Skeletal muscle satellite cell (primary cell): ENCODE data around the gene CFAP58.

Source experiments
- H3K27me3 ChIP-seq: 2 replicates; pipeline ENCODE4 v1.7.0; 2013; ENCODE audit warnings: low read length; ENCODE audit not compliant: control insufficient read depth, insufficient read depth
- H3K36me3 ChIP-seq: 2 replicates; pipeline ENCODE4 v1.7.0; 2013; ENCODE audit warnings: mild to moderate bottlenecking, control low read depth, low read length; ENCODE audit not compliant: insufficient read depth
- H3K4me1 ChIP-seq: 2 replicates; pipeline ENCODE4 v1.7.0; 2013; ENCODE audit warnings: low read length; ENCODE audit not compliant: control insufficient read depth, insufficient read depth
- H3K4me2 ChIP-seq: 2 replicates; pipeline ENCODE4 v1.7.0; 2013; ENCODE audit warnings: mild to moderate bottlenecking, low read length
- H3K4me3 ChIP-seq: 2 replicates; pipeline ENCODE4 v1.7.0; 2013; ENCODE audit warnings: low read length
- H3K9ac ChIP-seq: 2 replicates; pipeline ENCODE4 v1.7.0; 2013; ENCODE audit warnings: mild to moderate bottlenecking, low read depth, low read length, moderate library complexity
- H3K9me3 ChIP-seq: replicated peaks from 2 replicates; pipeline ENCODE4 v1.7.0; 2013; ENCODE audit warnings: mild to moderate bottlenecking, control low read depth, low read length

CFAP58 gene

GRCh38 chr10:104391150-104391968 is 37.7 kb downstream of the CFAP58 start:
- H3K4me3 ChIP-seq, result no peak overlapping the region
- H3K4me2 ChIP-seq, result no peak overlapping the region
- peaks cover 10% of the 10 kb centered on the region for H3K27me3 ChIP-seq
- no peaks in the 10 kb centered on the region for H3K4me1 ChIP-seq
- no peak overlapping the region for H3K9ac ChIP-seq
- H3K36me3 ChIP-seq, result no peaks in the 10 kb centered on the region
- H3K9me3 ChIP-seq, result no peaks in the 10 kb centered on the region

DNA sequence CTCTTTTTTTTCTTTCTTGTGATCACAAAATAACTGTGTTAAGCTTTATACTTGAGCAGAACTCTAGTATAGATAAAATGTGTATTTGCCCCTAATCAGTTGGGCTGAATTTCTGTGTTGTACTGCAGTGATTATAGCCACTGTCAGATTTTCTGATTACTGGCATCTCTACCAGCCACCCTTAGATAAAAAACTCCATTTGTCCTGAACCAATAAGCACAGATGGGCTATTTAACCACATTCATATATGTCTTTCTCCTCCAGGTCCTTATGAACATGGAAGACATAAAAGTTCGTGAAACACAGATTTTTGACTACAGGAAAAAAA is 38.3 kb downstream of the CFAP58 start:
- no peak overlapping the region for H3K4me2 ChIP-seq
- no peak overlapping the region for H3K4me3 ChIP-seq
- peaks cover 10% of the 10 kb centered on the region for H3K27me3 ChIP-seq
- no peaks in the 10 kb centered on the region for H3K9me3 ChIP-seq
- no peaks in the 10 kb centered on the region for H3K36me3 ChIP-seq
- H3K9ac ChIP-seq, result no peak overlapping the region
- no peaks in the 10 kb centered on the region for H3K4me1 ChIP-seq

- no peaks in the 10 kb centered on the region for H3K9me3 ChIP-seq
- H3K36me3 ChIP-seq, result no peaks in the 10 kb centered on the region
- no peak overlapping the region for H3K9ac ChIP-seq
- H3K27me3 ChIP-seq, result peaks cover 10% of the 10 kb centered on the region
- no peak overlapping the region for H3K4me3 ChIP-seq
- H3K4me2 ChIP-seq, result no peak overlapping the region
- H3K4me1 ChIP-seq, result no peaks in the 10 kb centered on the region
These were observed 39.8 kb downstream of the CFAP58 start for GRCh38 chr10:104393387-104393786.

- Histone ChIP-seq H3K9me3 (no peaks in the 10 kb centered on the region), H3K4me3 (no peak overlapping the region), H3K9ac (no peak overlapping the region), H3K4me2 (no peak overlapping the region), H3K4me1 (no peaks in the 10 kb centered on the region), H3K27me3 (peaks cover 5% of the 10 kb centered on the region), H3K36me3 (no peaks in the 10 kb centered on the region)
These were observed 42.9 kb downstream of the CFAP58 start for GRCh38 chr10:104396581-104396980.

DNA sequence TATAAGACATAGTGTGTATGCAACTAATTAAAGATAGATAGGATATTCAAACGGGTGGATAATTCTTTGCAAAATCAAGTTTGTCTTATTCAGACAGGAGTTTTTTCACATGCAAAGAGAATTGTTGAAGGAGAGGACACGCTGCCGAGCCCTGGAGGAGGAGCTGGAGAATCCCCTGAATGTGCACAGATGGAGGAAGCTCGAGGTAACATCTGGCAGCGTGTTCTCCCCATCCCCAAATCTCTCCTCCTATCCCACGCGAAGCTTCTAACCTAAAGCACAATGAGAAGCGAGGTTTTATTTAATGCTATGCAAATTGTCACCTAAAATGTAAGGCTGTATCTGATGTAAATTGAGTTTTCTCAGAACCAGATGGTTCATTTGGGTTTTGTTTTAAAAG is 50.0 kb downstream of the CFAP58 start:
- Histone ChIP-seq H3K9me3 (no peaks in the 10 kb centered on the region), H3K9ac (no peak overlapping the region), H3K27me3 (peaks cover 2% of the 10 kb centered on the region), H3K4me3 (no peak overlapping the region), H3K4me1 (no peaks in the 10 kb centered on the region), H3K36me3 (no peaks in the 10 kb centered on the region), H3K4me2 (no peak overlapping the region)

GRCh38 chr10:104406715-104407650 is 53.4 kb downstream of the CFAP58 start:
- H3K9ac ChIP-seq, result no peak overlapping the region

DNA sequence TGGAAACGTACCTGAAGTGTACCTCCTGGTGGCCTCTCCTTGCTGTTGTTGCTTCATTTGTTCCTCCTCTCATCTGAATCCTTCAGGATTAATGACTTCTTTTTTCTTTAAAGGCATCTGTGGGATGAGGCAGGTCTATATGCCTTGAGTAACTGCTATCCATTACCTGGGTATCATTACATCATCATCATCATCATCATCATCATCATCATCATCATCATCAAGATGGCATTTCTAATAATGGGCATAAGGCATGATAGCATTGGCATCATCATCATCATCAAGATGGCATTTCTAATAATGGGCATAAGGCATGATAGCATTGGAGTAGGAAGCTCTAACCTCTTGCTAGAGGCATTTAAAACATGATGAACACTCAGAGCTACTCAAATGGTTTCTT is 59.9 kb downstream of the CFAP58 start:
- no peaks in the 10 kb centered on the region for H3K36me3 ChIP-seq
- no peaks in the 10 kb centered on the region for H3K27me3 ChIP-seq
- H3K4me1 ChIP-seq, result no peaks in the 10 kb centered on the region
- no peak overlapping the region for H3K4me2 ChIP-seq
- no peaks in the 10 kb centered on the region for H3K9me3 ChIP-seq
- H3K9ac ChIP-seq, result no peak overlapping the region
- H3K4me3 ChIP-seq, result no peak overlapping the region

More at GRCh38 chr10:104406715-104407650, 53.4 kb downstream of the CFAP58 start:
- no peak overlapping the region for H3K4me3 ChIP-seq
- H3K4me1 ChIP-seq, result no peaks in the 10 kb centered on the region
- H3K9me3 ChIP-seq, result no peaks in the 10 kb centered on the region
- no peaks in the 10 kb centered on the region for H3K36me3 ChIP-seq
- H3K27me3 ChIP-seq, result peaks cover 2% of the 10 kb centered on the region
- H3K4me2 ChIP-seq, result no peak overlapping the region

- Histone ChIP-seq H3K9me3 (no peaks in the 10 kb centered on the region), H3K27me3 (no peaks in the 10 kb centered on the region), H3K9ac (no peak overlapping the region), H3K36me3 (no peaks in the 10 kb centered on the region), H3K4me3 (no peak overlapping the region), H3K4me1 (no peaks in the 10 kb centered on the region), H3K4me2 (no peak overlapping the region)
These were observed 62.0 kb downstream of the CFAP58 start for GRCh38 chr10:104415526-104416165.

DNA sequence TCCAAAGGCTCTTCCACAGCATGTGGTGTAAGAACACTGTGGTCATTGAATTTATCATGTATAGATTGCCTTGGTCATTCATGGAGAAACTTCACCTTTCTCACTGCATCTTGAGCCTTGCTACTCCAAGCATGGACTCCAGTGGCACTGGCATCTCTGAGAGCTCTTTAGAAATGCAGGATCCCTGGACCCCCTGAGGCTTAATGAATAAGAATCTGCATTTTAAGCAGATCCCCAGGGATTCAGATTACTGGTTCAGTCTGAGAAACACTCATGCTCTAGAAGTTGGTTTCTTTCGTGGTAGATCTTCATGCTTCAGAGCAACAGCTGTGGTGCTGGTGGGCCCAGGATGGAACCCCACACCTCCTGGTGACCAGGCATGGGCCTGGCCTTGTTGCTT is 63.2 kb downstream of the CFAP58 start:
- H3K27me3 ChIP-seq, result no peaks in the 10 kb centered on the region
- no peak overlapping the region for H3K4me3 ChIP-seq
- no peaks in the 10 kb centered on the region for H3K36me3 ChIP-seq
- no peak overlapping the region for H3K4me2 ChIP-seq
- H3K4me1 ChIP-seq, result no peaks in the 10 kb centered on the region
- no peak overlapping the region for H3K9ac ChIP-seq
- no peaks in the 10 kb centered on the region for H3K9me3 ChIP-seq

GRCh38 chr10:104417637-104418292 is 64.1 kb downstream of the CFAP58 start:
- H3K27me3 ChIP-seq, result no peaks in the 10 kb centered on the region
- H3K9me3 ChIP-seq, result no peaks in the 10 kb centered on the region
- H3K4me1 ChIP-seq, result no peaks in the 10 kb centered on the region
- H3K4me2 ChIP-seq, result no peak overlapping the region
- H3K36me3 ChIP-seq, result no peaks in the 10 kb centered on the region
- H3K4me3 ChIP-seq, result no peak overlapping the region
- no peak overlapping the region for H3K9ac ChIP-seq

- no peaks in the 10 kb centered on the region for H3K9me3 ChIP-seq
- H3K36me3 ChIP-seq, result no peaks in the 10 kb centered on the region
- H3K27me3 ChIP-seq, result no peaks in the 10 kb centered on the region
- no peak overlapping the region for H3K4me3 ChIP-seq
- H3K4me1 ChIP-seq, result no peaks in the 10 kb centered on the region
- H3K4me2 ChIP-seq, result no peak overlapping the region
- no peak overlapping the region for H3K9ac ChIP-seq
These were observed 71.1 kb downstream of the CFAP58 start for GRCh38 chr10:104424719-104425118.
